Aorta (tissue), 5 donors: Measurements from ENCODE around the gene TAF6. TPM values are rescaled to one million over a fixed set of nuclear protein-coding genes. Genes with fewer than 3 reads are reported as not detected.

Source experiments
- ATAC-seq: fragments of 200-7000 bp; cut with Tn5 transposase; one replicate; pipeline ENCODE4 v1.9.1; 2022; ENCODE audit warnings: moderate library complexity; ENCODE audit not compliant: low FRiP score
- DNase-seq, 2 donors: peaks; one replicate each; pipeline ENCODE4 v3.0.0-alpha.2; 2020
- H3K27ac ChIP-seq, 2 donors: one replicate each; pipeline ENCODE4 v1.5.1; 2013; ENCODE audit warnings: low read length in 2 of 2, mild to moderate bottlenecking in 2 of 2, moderate library complexity in 2 of 2, control low read depth in 1 of 2, inconsistent platforms in 1 of 2, low read depth in 1 of 2
- H3K27me3 ChIP-seq, 2 donors: one replicate each; pipeline ENCODE4 v1.6.1; 2013; ENCODE audit warnings: control low read depth in 1 of 2, low read length in 1 of 2, mild to moderate bottlenecking in 1 of 2, moderate library complexity in 1 of 2; ENCODE audit not compliant: insufficient read depth in 2 of 2, control insufficient read depth in 1 of 2
- H3K36me3 ChIP-seq, 2 donors: one replicate each; pipeline ENCODE4 v1.6.1; 2013; ENCODE audit warnings: control low read depth in 1 of 2, low read length in 1 of 2, mild to moderate bottlenecking in 1 of 2; ENCODE audit not compliant: insufficient read depth in 2 of 2, control insufficient read depth in 1 of 2
- H3K4me1 ChIP-seq, 2 donors: one replicate each; pipeline ENCODE4 v1.6.1; 2013; ENCODE audit warnings: low read length in 2 of 2, control low read depth in 1 of 2, mild to moderate bottlenecking in 1 of 2, moderate library complexity in 1 of 2; ENCODE audit not compliant: insufficient read depth in 2 of 2, control insufficient read depth in 1 of 2
- H3K4me3 ChIP-seq, 2 donors: one replicate each; pipeline ENCODE4 v1.5.1; 2013; ENCODE audit warnings: low read length in 2 of 2, control low read depth in 1 of 2, mild to moderate bottlenecking in 1 of 2
- H3K9me3 ChIP-seq: one replicate; pipeline ENCODE4 v1.6.1; 2013; ENCODE audit warnings: mild to moderate bottlenecking, low read length; ENCODE audit not compliant: control insufficient read depth
- WGBS, 2 donors: extraction: QIAGEN DNeasy Blood & Tissue Kit; methylation state at CpG; one replicate each; pipeline ENCODE4 v1.1.7; 2013; 5-methylcytosine and 5-hydroxymethylcytosine counted together
- intact Hi-C, 2 donors: fragments of 100-400 bp; cut with DNase I; formaldehyde crosslinking; loops; one replicate each; pipeline versions ENCODE4 v1.14.2 to v1.15.0; 2022
- polyA plus RNA-seq, 2 donors: library from polyadenylated mRNA; stranded (reverse); fragments of 200-250 nt; gene quantifications; one replicate each; pipeline ENCODE4 v1.2.3, GENCODE V29; 2013
- total RNA-seq, 2 donors: library from RNA; stranded (reverse); fragmentation: NEBNext Ultra II Directional; extraction: Animal tissue kit (Norgen Biotek cat#: 25700); gene quantifications; one replicate each; pipeline ENCODE4 v1.2.1, GENCODE V29; 2021
- donor health status: healthy with polysubstance abuse.
- donor health status: Bipolar disorder and iron deficiency.
- donor health status: DM: no; HTN: no; CAD: no.
- donor health status: DM: no; HTN: no; CAD: no.
- donor health status: DM: yes; HTN: yes; CAD: no.

TAF6 gene
- total and polyA plus RNA-seq, 4 donors, result 24.2 to 39.3 (median 35.2) TPM

GRCh38 chr7:100118388-100119071, 628 bp downstream of the TAF6 start:
- Histone ChIP-seq H3K27me3 (no peaks in the 10 kb centered on the region), H3K4me3 (peak overlapping the region; percentile 55 to 73), H3K9me3 (no peaks in the 10 kb centered on the region), H3K4me1 (peaks cover 0 to 2% of the 10 kb centered on the region in 2 donors), H3K27ac (no peak overlapping the region), H3K36me3 (no peaks in the 10 kb centered on the region)
- ATAC-seq (no peak), DNase-seq (peak in 1 of 2 donors; percentile 46)
- WGBS, 2 donors, result 17 to 21% methylated on average over 18 of the region's 18 CpGs
- intact Hi-C loops, result loop anchor here in 1 of 2 donors (2.0 kb wide), 1 partner anchor 18 kb away; the partner anchor contains the start of genes AP4M1 and MCM7

DNA sequence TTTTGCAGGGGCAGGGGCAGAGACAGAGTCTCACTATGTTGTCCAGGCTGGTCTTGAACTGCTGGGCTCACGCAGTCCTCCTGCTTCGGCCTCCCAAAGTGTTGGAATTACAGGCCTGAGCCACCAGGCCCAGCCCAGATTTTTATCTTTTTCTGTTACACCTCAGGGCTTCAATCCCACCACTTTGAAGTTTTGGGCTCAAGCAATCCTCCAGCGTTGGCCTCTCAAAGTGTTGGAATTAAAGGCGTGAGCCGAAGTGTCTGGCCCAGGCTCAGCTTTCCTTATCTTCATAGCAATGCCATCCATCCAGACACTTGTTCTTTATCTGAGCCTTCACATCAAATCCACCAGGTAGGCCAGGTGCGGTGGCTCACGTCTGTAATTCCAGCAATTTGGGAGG, 4.1 kb downstream of the TAF6 start:
- no peak overlapping the region for H3K27ac ChIP-seq
- no peaks in the 10 kb centered on the region for H3K9me3 ChIP-seq
- peaks cover 0 to 2% of the 10 kb centered on the region in 2 donors for H3K36me3 ChIP-seq
- DNase-seq (no peak), ATAC-seq (no peak)
- 91 to 97% methylated on average over 7 of the region's 7 CpGs for WGBS, 2 donors
- H3K27me3 ChIP-seq, result no peaks in the 10 kb centered on the region
- intact Hi-C loops, result no loop called here
- H3K4me3 ChIP-seq, result no peak overlapping the region
- H3K4me1 ChIP-seq, result no peaks in the 10 kb centered on the region

DNA sequence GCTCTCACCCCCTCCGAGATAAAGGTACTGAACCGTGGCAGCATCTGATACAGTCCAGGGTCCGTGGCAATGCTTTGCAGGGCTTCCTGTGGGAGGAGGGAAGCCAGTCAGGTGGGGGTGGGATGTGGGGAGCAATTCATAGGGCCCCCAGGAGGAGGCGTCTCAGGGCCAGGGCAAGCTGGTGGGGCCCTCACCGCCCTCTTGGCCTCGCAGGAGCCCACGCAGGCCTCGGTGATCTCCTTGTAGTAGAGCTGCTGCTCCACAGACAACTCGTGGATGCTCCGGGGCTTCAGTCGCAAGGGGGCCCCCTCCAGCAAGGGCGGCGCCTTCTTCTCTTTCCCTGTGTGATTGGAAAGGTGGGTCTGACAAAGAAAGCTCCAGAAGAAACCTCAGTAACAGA, 7.2 kb downstream of the TAF6 start:
- 84 to 90% methylated on average over 13 of the region's 13 CpGs for WGBS, 2 donors
- peaks cover 0 to 3% of the 10 kb centered on the region in 2 donors for H3K36me3 ChIP-seq

GRCh38 chr7:100111156-100111555, 8.0 kb downstream of the TAF6 start:
- intact Hi-C loops, result no loop called here
- Histone ChIP-seq H3K4me3 (no peak overlapping the region), H3K9me3 (no peaks in the 10 kb centered on the region), H3K27me3 (no peaks in the 10 kb centered on the region), H3K4me1 (no peaks in the 10 kb centered on the region), H3K27ac (no peak overlapping the region), H3K36me3 (peaks cover 0 to 7% of the 10 kb centered on the region in 2 donors)
- WGBS, 2 donors, result 93% methylated on average over 7 of the region's 7 CpGs
- ATAC-seq (no peak), DNase-seq (no peak)

More for the DNA sequence above, 7.2 kb downstream of the TAF6 start:
- Histone ChIP-seq H3K27ac (no peak overlapping the region), H3K9me3 (no peaks in the 10 kb centered on the region), H3K27me3 (no peaks in the 10 kb centered on the region), H3K4me3 (no peak overlapping the region), H3K4me1 (no peaks in the 10 kb centered on the region)
- ATAC-seq (no peak), DNase-seq (no peak)
- intact Hi-C loops, result no loop called here

- no peaks in the 10 kb centered on the region for H3K4me1 ChIP-seq
- H3K27me3 ChIP-seq, result no peaks in the 10 kb centered on the region
- H3K9me3 ChIP-seq, result no peaks in the 10 kb centered on the region
- H3K36me3 ChIP-seq, result peaks cover 0 to 9% of the 10 kb centered on the region in 2 donors
- intact Hi-C loops, result no loop called here
- DNase-seq (no peak), ATAC-seq (no peak)
- H3K27ac ChIP-seq, result no peak overlapping the region
- no peak overlapping the region for H3K4me3 ChIP-seq
- WGBS, 2 donors, result 85 to 86% methylated on average over 12 of the region's 12 CpGs
Observed at GRCh38 chr7:100109521-100110163, 9.5 kb downstream of the TAF6 start.

- WGBS, 2 donors, result 63 to 71% methylated on average over 9 to 11 of the region's 11 CpGs
- intact Hi-C loops, result no loop called here
Observed at GRCh38 chr7:100107890-100108289, 11.3 kb downstream of the TAF6 start.

DNA sequence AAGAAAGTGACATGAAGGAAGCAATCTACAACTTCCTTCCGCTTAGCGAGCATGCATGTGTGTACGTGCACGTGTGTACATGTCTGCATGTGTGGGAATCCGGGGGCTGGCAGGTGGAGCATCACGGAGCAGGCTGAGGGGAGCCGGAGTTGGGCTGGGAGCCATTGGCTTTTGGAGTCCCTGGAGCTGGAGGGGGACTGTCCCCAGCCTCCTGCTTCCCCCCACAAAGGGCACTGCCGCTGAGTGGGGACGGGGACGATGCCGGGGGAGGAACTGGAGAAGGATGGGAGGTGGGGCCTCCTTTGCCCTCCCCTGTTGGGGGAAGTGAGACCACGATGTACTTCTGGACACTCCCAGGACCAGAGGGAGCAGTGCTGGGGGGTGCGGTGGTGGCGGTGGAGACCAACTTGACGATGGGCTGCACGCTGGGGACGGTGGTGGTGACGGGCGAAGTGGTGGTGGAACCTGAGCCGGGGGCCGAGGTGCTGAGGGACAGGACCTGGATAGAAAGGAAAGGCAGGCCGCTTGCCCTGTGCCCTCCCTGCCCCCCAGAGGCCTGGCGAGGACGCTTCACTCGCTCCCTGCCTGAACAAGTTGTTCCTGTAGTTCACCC, 11.9 kb downstream of the TAF6 start:
- H3K4me3 ChIP-seq, result no peak overlapping the region
- WGBS, 2 donors, result 80 to 83% methylated on average over 25 of the region's 25 CpGs
- intact Hi-C loops, result no loop called here
- H3K27me3 ChIP-seq, result no peaks in the 10 kb centered on the region
- no peaks in the 10 kb centered on the region for H3K4me1 ChIP-seq
- H3K27ac ChIP-seq, result no peak overlapping the region
- no peaks in the 10 kb centered on the region for H3K9me3 ChIP-seq
- DNase-seq (no peak), ATAC-seq (no peak)
- peaks cover 0 to 7% of the 10 kb centered on the region in 2 donors for H3K36me3 ChIP-seq

More at GRCh38 chr7:100107890-100108289, 11.3 kb downstream of the TAF6 start:
- ATAC-seq (no peak), DNase-seq (no peak)
- no peaks in the 10 kb centered on the region for H3K9me3 ChIP-seq
- H3K36me3 ChIP-seq, result peaks cover 0 to 9% of the 10 kb centered on the region in 2 donors
- no peaks in the 10 kb centered on the region for H3K4me1 ChIP-seq
- H3K27me3 ChIP-seq, result no peaks in the 10 kb centered on the region
- no peak overlapping the region for H3K27ac ChIP-seq
- no peak overlapping the region for H3K4me3 ChIP-seq

DNA sequence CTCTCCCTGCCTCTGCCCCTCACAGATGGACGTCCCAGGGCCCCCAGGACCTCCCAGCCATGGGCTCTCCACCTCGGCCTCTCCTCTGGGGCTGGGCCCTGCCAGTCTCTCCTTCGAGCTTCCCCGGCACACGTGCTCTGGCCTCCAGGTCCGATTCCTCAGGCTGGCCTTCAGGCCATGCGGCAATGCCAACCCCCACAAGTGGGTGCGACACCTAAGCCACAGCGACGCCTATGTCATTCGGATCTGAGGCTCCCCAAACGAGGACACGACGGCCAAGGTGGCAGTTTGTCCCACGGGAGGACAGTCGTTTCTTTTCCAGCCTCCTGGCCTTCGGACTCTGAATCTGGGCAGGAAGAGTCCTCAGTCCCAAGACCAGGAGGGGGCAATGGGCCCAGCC, 12.5 kb downstream of the TAF6 start:
- ATAC-seq (no peak), DNase-seq (no peak)
- Histone ChIP-seq H3K27me3 (no peaks in the 10 kb centered on the region), H3K27ac (no peak overlapping the region), H3K36me3 (peaks cover 0 to 7% of the 10 kb centered on the region in 2 donors), H3K4me3 (no peak overlapping the region), H3K9me3 (no peaks in the 10 kb centered on the region), H3K4me1 (no peaks in the 10 kb centered on the region)
- WGBS, 2 donors, result 72 to 76% methylated on average over 17 of the region's 17 CpGs
- intact Hi-C loops, result no loop called here
